Liver (tissue), 9 donors: ENCODE data around the gene BCL2. TPM values are rescaled to one million over a fixed set of nuclear protein-coding genes. Genes with fewer than 3 reads are reported as not detected.

ENCODE experiments used
- DNase-seq: peaks from one replicate; pipeline ENCODE4 v3.0.0-alpha.2; 2017; ENCODE audit warnings: low spot score
- H3K27ac ChIP-seq, 2 donors: one replicate each; pipeline ENCODE4 v1.7.0; 2013; ENCODE audit warnings: inconsistent platforms in 2 of 2, low read length in 2 of 2, control low read depth in 1 of 2, low read depth in 1 of 2, mild to moderate bottlenecking in 1 of 2
- H3K27me3 ChIP-seq, 4 donors: one replicate each; pipeline versions ENCODE4 v1.6.1 to v1.7.0; 2013; ENCODE audit warnings: low read length in 3 of 4, inconsistent platforms in 1 of 4, mild to moderate bottlenecking in 1 of 4, moderate library complexity in 1 of 4; ENCODE audit not compliant: control insufficient read depth in 4 of 4, insufficient read depth in 4 of 4
- H3K36me3 ChIP-seq, 4 donors: one replicate each; pipeline versions ENCODE4 v1.6.1 to v1.7.0; 2013; ENCODE audit warnings: low read length in 3 of 4, mild to moderate bottlenecking in 3 of 4, low read depth in 1 of 4, moderate library complexity in 1 of 4; ENCODE audit not compliant: control insufficient read depth in 4 of 4, insufficient read depth in 3 of 4
- H3K4me1 ChIP-seq, 4 donors: one replicate each; pipeline versions ENCODE4 v1.6.1 to v1.7.0; 2013; ENCODE audit warnings: low read length in 3 of 4, mild to moderate bottlenecking in 3 of 4, moderate library complexity in 1 of 4; ENCODE audit not compliant: control insufficient read depth in 4 of 4, insufficient read depth in 4 of 4
- H3K4me3 ChIP-seq, 3 donors: one replicate each; pipeline versions ENCODE4 v1.6.1 to v1.7.0; 2013; ENCODE audit warnings: low read length in 3 of 3, control low read depth in 1 of 3, low read depth in 1 of 3, mild to moderate bottlenecking in 1 of 3
- H3K9ac ChIP-seq, 2 donors: one replicate each; pipeline ENCODE4 v1.7.0; 2013; ENCODE audit warnings: low read length in 2 of 2, mild to moderate bottlenecking in 2 of 2, moderate library complexity in 2 of 2, control low read depth in 1 of 2, low read depth in 1 of 2
- H3K9me3 ChIP-seq, 4 donors: one replicate each; pipeline versions ENCODE4 v1.6.1 to v1.7.0; 2013; ENCODE audit warnings: low read length in 3 of 4; ENCODE audit not compliant: control insufficient read depth in 4 of 4
- ATF3 ChIP-seq: IDR thresholded peaks from 2 replicates; pipeline ENCODE4 v1.6.1; 2016; ENCODE audit warnings: antibody characterized with exemption
- CTCF ChIP-seq: fragments of 150-350 bp; IDR thresholded peaks from 2 replicates; pipeline ENCODE4 v1.5.1; 2017; ENCODE audit warnings: improper control_type of control experiment, low read depth, low read length; ENCODE audit not compliant: missing input control
- EGR1 ChIP-seq, 2 donors: IDR thresholded peaks; 2 replicates each; pipeline ENCODE4 v1.6.1; 2016 to 2018; ENCODE audit warnings: antibody characterized with exemption in 2 of 2, low read depth in 2 of 2
- FOXA2 ChIP-seq: IDR thresholded peaks from 2 replicates; pipeline ENCODE4 v1.6.1; 2016; ENCODE audit warnings: antibody characterized with exemption
- GABPA ChIP-seq, 2 donors: IDR thresholded peaks in 1 of 2; conservative IDR thresholded peaks in 1 of 2; 2 replicates each; pipeline ENCODE4 v1.6.1; 2016; ENCODE audit warnings: antibody characterized with exemption in 2 of 2, mild to moderate bottlenecking in 1 of 2, moderate library complexity in 1 of 2
- HNF4A ChIP-seq, 2 donors: conservative IDR thresholded peaks; 2 replicates each; pipeline ENCODE4 v1.6.1; 2016; ENCODE audit warnings: antibody characterized with exemption in 2 of 2, mild to moderate bottlenecking in 2 of 2
- HNF4G ChIP-seq: IDR thresholded peaks from 2 replicates; pipeline ENCODE4 v1.6.1; 2016; ENCODE audit warnings: antibody characterized with exemption
- JUND ChIP-seq, 2 donors: IDR thresholded peaks; 2 replicates each; pipeline ENCODE4 v1.6.1; 2016; ENCODE audit warnings: antibody characterized with exemption in 2 of 2
- MAX ChIP-seq: IDR thresholded peaks from 2 replicates; pipeline ENCODE4 v1.6.1; 2016; ENCODE audit warnings: antibody characterized with exemption
- NR2F2 ChIP-seq: IDR thresholded peaks from 2 replicates; pipeline ENCODE4 v1.6.1; 2016; ENCODE audit warnings: antibody characterized with exemption
- RAD21 ChIP-seq, 2 donors: IDR thresholded peaks; 2 replicates each; pipeline ENCODE4 v1.6.1; 2016; ENCODE audit warnings: antibody characterized with exemption in 2 of 2, mild to moderate bottlenecking in 2 of 2
- REST ChIP-seq: IDR thresholded peaks from 2 replicates; pipeline ENCODE4 v1.6.1; 2016; ENCODE audit warnings: antibody characterized with exemption, mild to moderate bottlenecking
- RXRA ChIP-seq, 2 donors: IDR thresholded peaks; 2 replicates each; pipeline ENCODE4 v1.6.1; 2017 to 2018; ENCODE audit warnings: antibody characterized with exemption in 2 of 2, mild to moderate bottlenecking in 1 of 2
- TAF1 ChIP-seq: conservative IDR thresholded peaks from 2 replicates; pipeline ENCODE4 v1.6.1; 2016; ENCODE audit warnings: antibody characterized with exemption, mild to moderate bottlenecking
- YY1 ChIP-seq: IDR thresholded peaks from 2 replicates; pipeline ENCODE4 v1.6.1; 2016; ENCODE audit warnings: antibody characterized with exemption, mild to moderate bottlenecking
- ZBTB33 ChIP-seq: IDR thresholded peaks from 2 replicates; pipeline ENCODE4 v1.6.1; 2016; ENCODE audit warnings: antibody characterized with exemption
- WGBS: extraction: QIAGEN DNeasy Blood & Tissue Kit; methylation state at CpG from one replicate; pipeline ENCODE4 v1.1.7; 2013; 5-methylcytosine and 5-hydroxymethylcytosine counted together
- polyA plus RNA-seq, 2 donors: library from polyadenylated mRNA; stranded (reverse) in 1 of 2; unstranded in 1 of 2; fragments of 200-250 nt in 1 of 2; fragments of >200 nt in 1 of 2; fragmentation: Nextera tagmentation in 1 of 2; extraction: Ambion mirVana in 1 of 2; gene quantifications; one replicate each; pipeline versions ENCODE4 v1.2.1 to v1.2.3, GENCODE V29; 2013 to 2015
- total RNA-seq, 2 donors: library from RNA; depleted of rRNA; stranded (reverse); fragments of >200 nt; gene quantifications; one replicate each; pipeline ENCODE4 v1.2.3, GENCODE V29; 2014
- donor health status: healthy.
- donor health status: healthy.
- donor health status: healthy.
- donor health status: healthy.
- donor health status: healthy.

Gene BCL2
- total and polyA plus RNA-seq, 4 donors = 0.40 to 3.9 (median 1.4) TPM

- no peak for DNase-seq
- H3K27me3 ChIP-seq = no peaks in the 10 kb centered on the region
- no peaks in the 10 kb centered on the region for H3K4me1 ChIP-seq
- H3K9ac ChIP-seq = no peak overlapping the region
- no peaks in the 10 kb centered on the region for H3K9me3 ChIP-seq
- no peaks in the 10 kb centered on the region for H3K36me3 ChIP-seq
- TF ChIP-seq ATF3 (no peak), REST (no peak), CTCF (no peak), ZBTB33 (no peak), RXRA (IDR thresholded peaks at IDR 0.05) (no peak), RAD21 (IDR thresholded peaks at IDR 0.05) (no peak), YY1 (no peak), MAX (no peak), HNF4G (no peak), GABPA (IDR thresholded peaks at IDR 0.05 in 1 of 2, conservative IDR thresholded peaks at IDR 0.05 in 1 of 2) (no peak), JUND (IDR thresholded peaks at IDR 0.05) (no peak), FOXA2 (no peak), HNF4A (conservative IDR thresholded peaks at IDR 0.05) (no peak), TAF1 (no peak), EGR1 (IDR thresholded peaks at IDR 0.05; ENCODE audit: low read depth in 2 of 2) (no peak), NR2F2 (no peak)
- 91% methylated on average over 4 of the region's 4 CpGs for WGBS
- no peak overlapping the region for H3K4me3 ChIP-seq
- no peak overlapping the region for H3K27ac ChIP-seq
Observed at GRCh38 chr18:63254716-63255399, 64.7 kb downstream of the BCL2 start.
